Measurements from ENCODE around the gene ZFAND3. TPM values are rescaled to one million over a fixed set of nuclear protein-coding genes. Genes with fewer than 3 reads are reported as not detected.

ZFAND3 gene
- total RNA-seq, 1 donor from 2014 or later: 32.7 TPM

GRCh38 chr6:38016824-38017223 is 197.3 kb downstream of the ZFAND3 start:
- Histone ChIP-seq H3K27me3 (no peaks in the 10 kb centered on the region), H3K9me3 (no peaks in the 10 kb centered on the region), H3K36me3 (no peaks in the 10 kb centered on the region), H3K4me1 (peaks cover 0 to 7% of the 10 kb centered on the region in 2 donors), H3K27ac (no peak overlapping the region), H3K4me3 (no peak overlapping the region)
- DNase-seq (ENCODE audit: low spot score in 2 of 2): no peak
- no peak for TF ChIP-seq CTCF (IDR thresholded peaks at IDR 0.05)
- intact Hi-C loops (cut with DNase I): loop anchor here (10.0 kb wide), 1 partner anchor 312 kb away; no protein-coding TSS in a partner anchor

GRCh38 chr6:38018755-38019165 is 199.2 kb downstream of the ZFAND3 start:
- DNase-seq (ENCODE audit: low spot score in 2 of 2): no peak
- TF ChIP-seq CTCF (IDR thresholded peaks at IDR 0.05): no peak
- no peak overlapping the region for H3K4me3 ChIP-seq
- H3K27me3 ChIP-seq: no peaks in the 10 kb centered on the region
- no peaks in the 10 kb centered on the region for H3K36me3 ChIP-seq
- H3K9me3 ChIP-seq: no peaks in the 10 kb centered on the region
- no peak overlapping the region for H3K27ac ChIP-seq
- intact Hi-C loops (cut with DNase I): loop anchor here (10.0 kb wide), 1 partner anchor 314 kb away; no protein-coding TSS in a partner anchor
- H3K4me1 ChIP-seq: peaks cover 0 to 7% of the 10 kb centered on the region in 2 donors

GRCh38 chr6:38020593-38020992 is 201.1 kb downstream of the ZFAND3 start:
- H3K4me3 ChIP-seq: no peak overlapping the region
- no peaks in the 10 kb centered on the region for H3K36me3 ChIP-seq
- no peak overlapping the region for H3K27ac ChIP-seq
- DNase-seq (ENCODE audit: low spot score in 2 of 2): no peak
- intact Hi-C loops (cut with DNase I): no loop called here
- peaks cover 0 to 7% of the 10 kb centered on the region in 2 donors for H3K4me1 ChIP-seq
- peaks cover 0 to 5% of the 10 kb centered on the region in 2 donors for H3K9me3 ChIP-seq
- TF ChIP-seq CTCF (IDR thresholded peaks at IDR 0.05): no peak
- no peaks in the 10 kb centered on the region for H3K27me3 ChIP-seq

GRCh38 chr6:38021029-38021428 is 201.5 kb downstream of the ZFAND3 start:
- no peak for DNase-seq (ENCODE audit: low spot score in 2 of 2)
- Histone ChIP-seq H3K4me1 (peaks cover 0 to 7% of the 10 kb centered on the region in 2 donors), H3K36me3 (no peaks in the 10 kb centered on the region), H3K4me3 (no peak overlapping the region), H3K27ac (no peak overlapping the region), H3K27me3 (no peaks in the 10 kb centered on the region), H3K9me3 (peaks cover 0 to 5% of the 10 kb centered on the region in 2 donors)
- no peak for TF ChIP-seq CTCF (IDR thresholded peaks at IDR 0.05)
- intact Hi-C loops (cut with DNase I): no loop called here

GRCh38 chr6:38021571-38021970 is 202.0 kb downstream of the ZFAND3 start:
- intact Hi-C loops (cut with DNase I): no loop called here
- TF ChIP-seq CTCF (IDR thresholded peaks at IDR 0.05): no peak
- peaks cover 0 to 7% of the 10 kb centered on the region in 2 donors for H3K4me1 ChIP-seq

GRCh38 chr6:38022688-38023087 is 203.2 kb downstream of the ZFAND3 start:
- DNase-seq (ENCODE audit: low spot score in 2 of 2): no peak
- H3K4me1 ChIP-seq: no peaks in the 10 kb centered on the region
- intact Hi-C loops (cut with DNase I): no loop called here

More at GRCh38 chr6:38021571-38021970, 202.0 kb downstream of the ZFAND3 start:
- DNase-seq (ENCODE audit: low spot score in 2 of 2): no peak
- no peak overlapping the region for H3K27ac ChIP-seq
- no peaks in the 10 kb centered on the region for H3K27me3 ChIP-seq
- peaks cover 0 to 5% of the 10 kb centered on the region in 2 donors for H3K9me3 ChIP-seq
- H3K36me3 ChIP-seq: no peaks in the 10 kb centered on the region
- no peak overlapping the region for H3K4me3 ChIP-seq

More at GRCh38 chr6:38022688-38023087, 203.2 kb downstream of the ZFAND3 start:
- Histone ChIP-seq H3K27me3 (no peaks in the 10 kb centered on the region), H3K4me3 (no peak overlapping the region), H3K27ac (no peak overlapping the region), H3K9me3 (peaks cover 0 to 5% of the 10 kb centered on the region in 2 donors), H3K36me3 (no peaks in the 10 kb centered on the region)
- no peak for TF ChIP-seq CTCF (IDR thresholded peaks at IDR 0.05)

Measured in ascending aorta (tissue), 2 donors.